Panc1 (cell line): ENCODE measurements around the gene POU2F2. TPM values are rescaled to one million over a fixed set of nuclear protein-coding genes. Genes with fewer than 3 reads are reported as not detected.

Experiments
- ATAC-seq: fragments of 200-7000 bp; cut with Tn5 transposase; 2 replicates; pipeline ENCODE4 v1.9.1; 2020; ENCODE audit warnings: mild to moderate bottlenecking, moderate library complexity
- BruUV-seq: library from RNA; stranded (reverse); fragments of 400-500 nt; replicated peaks from 2 replicates; lab custom pipeline; 2021; lab: Mats Ljungman, UMichigan
- CTCF ChIA-PET: fragments of 300-600 bp; sonication (Branson Sonifier 250); formaldehyde crosslinking; loops from one replicate; lab custom pipeline; 2022; ENCODE audit warnings: antibody characterized with exemption; lab: Charles Lee
- POLR2A ChIA-PET: fragments of 300-600 bp; sonication (Branson Sonifier 250); formaldehyde crosslinking; loops from one replicate; lab custom pipeline; 2022; ENCODE audit warnings: antibody characterized with exemption; lab: Charles Lee
- DNase-seq: peaks from one replicate; pipeline ENCODE4 v3.0.0-alpha.2; 2010; ENCODE audit warnings: low read depth, low spot score
- H3K27ac ChIP-seq: 2 replicates; pipeline ENCODE4 v1.5.1; 2011; ENCODE audit warnings: mild to moderate bottlenecking, low read length, inconsistent platforms
- H3K27me3 ChIP-seq: fragments of 200-500 bp; sonication (Bioruptor generic); 2 replicates; pipeline ENCODE4 v1.6.0; 2014; ENCODE audit warnings: low read length, inconsistent platforms; ENCODE audit not compliant: control insufficient read depth, insufficient read depth
- H3K36me3 ChIP-seq: fragments of 200-500 bp; sonication (Bioruptor generic); 2 replicates; pipeline ENCODE4 v1.5.1; 2014; ENCODE audit warnings: inconsistent platforms, mild to moderate bottlenecking, low read length, moderate library complexity; ENCODE audit not compliant: control insufficient read depth, insufficient read depth
- H3K4me1 ChIP-seq: 2 replicates; pipeline ENCODE4 v1.5.1; 2011; ENCODE audit warnings: inconsistent platforms, mild to moderate bottlenecking, low read length, moderate library complexity; ENCODE audit not compliant: control insufficient read depth, insufficient read depth
- H3K4me3 ChIP-seq, 2 experiments: 2 replicates each; pipeline ENCODE4 v1.5.1; 2011 to 2012; ENCODE audit warnings: low read depth in 2 of 2, low read length in 2 of 2, mild to moderate bottlenecking in 2 of 2, inconsistent platforms in 1 of 2, moderate library complexity in 1 of 2
- H3K9me3 ChIP-seq: fragments of 200-500 bp; sonication (Bioruptor generic); 2 replicates; pipeline ENCODE4 v1.5.1; 2014; ENCODE audit warnings: low read depth, mild to moderate bottlenecking, inconsistent platforms, low read length, moderate library complexity; ENCODE audit not compliant: control insufficient read depth, insufficient read depth
- POLR2AphosphoS5 ChIP-seq: IDR thresholded peaks from 2 replicates; pipeline ENCODE4 v1.6.1; 2012; ENCODE audit warnings: mild to moderate bottlenecking, low read depth, low read length, moderate library complexity
- SIN3A ChIP-seq: IDR thresholded peaks from 2 replicates; pipeline ENCODE4 v1.6.1; 2012; ENCODE audit warnings: low read depth, mild to moderate bottlenecking, low read length, moderate library complexity, borderline replicate concordance; ENCODE audit not compliant: insufficient read depth
- TCF7L2 ChIP-seq: IDR thresholded peaks from 2 replicates; pipeline ENCODE4 v1.6.1; 2011; ENCODE audit warnings: mild to moderate bottlenecking, low read depth, low read length, inconsistent platforms
- in situ Hi-C: cut with HindIII; loops from 2 replicates; pipeline ENCODE4 v1.10.0; 2016; ENCODE audit warnings: low sequenced_read_pairs, low pct_unique_long_range_greater_than_20kb
- intact Hi-C: fragments of 100-400 bp; cut with micrococcal nuclease; formaldehyde crosslinking; loops from one replicate; pipeline ENCODE4 v1.10.0; 2022; ENCODE audit not compliant: unreplicated experiment
- total RNA-seq: library from RNA; stranded (reverse); gene quantifications from one replicate; pipeline ENCODE4 v1.2.1, GENCODE V29; 2021; ENCODE audit not compliant: unreplicated experiment
- TF ChIP-seq, protein P1 (sequence below): fragments of 450-650 bp; IDR thresholded peaks from 2 replicates; pipeline ENCODE4 v1.5.1; 2017; ENCODE audit warnings: mild to moderate bottlenecking
- TF ChIP-seq, protein P2 (sequence below), 2 experiments: IDR thresholded peaks; 2 replicates each; pipeline ENCODE4 v1.6.1; 2011 to 2012; ENCODE audit warnings: low read depth in 2 of 2, control low read depth in 1 of 2, low read length in 1 of 2, mild to moderate bottlenecking in 1 of 2, moderate library complexity in 1 of 2; ENCODE audit not compliant: insufficient read depth in 1 of 2

POU2F2 gene
- total RNA-seq, 1 experiment from 2014 or later = 0.10 TPM

GRCh38 chr19:42178791-42179674 is 46.8 kb upstream of the POU2F2 start:
- no TSS peak for BruUV-seq
- intact Hi-C loops = no loop called here
- POLR2A ChIA-PET = no interaction called here
- Histone ChIP-seq H3K27me3 (peaks cover 15% of the 10 kb centered on the region), H3K4me1 (no peaks in the 10 kb centered on the region), H3K27ac (no peak overlapping the region), H3K4me3 (no peak overlapping the region), H3K9me3 (no peaks in the 10 kb centered on the region), H3K36me3 (no peaks in the 10 kb centered on the region)
- ATAC-seq (no peak), DNase-seq (no peak)
- CTCF ChIA-PET = no interaction called here
- in situ Hi-C loops = no loop called here
- TF ChIP-seq TCF7L2 = no peak
- TF ChIP-seq, protein P1, sequence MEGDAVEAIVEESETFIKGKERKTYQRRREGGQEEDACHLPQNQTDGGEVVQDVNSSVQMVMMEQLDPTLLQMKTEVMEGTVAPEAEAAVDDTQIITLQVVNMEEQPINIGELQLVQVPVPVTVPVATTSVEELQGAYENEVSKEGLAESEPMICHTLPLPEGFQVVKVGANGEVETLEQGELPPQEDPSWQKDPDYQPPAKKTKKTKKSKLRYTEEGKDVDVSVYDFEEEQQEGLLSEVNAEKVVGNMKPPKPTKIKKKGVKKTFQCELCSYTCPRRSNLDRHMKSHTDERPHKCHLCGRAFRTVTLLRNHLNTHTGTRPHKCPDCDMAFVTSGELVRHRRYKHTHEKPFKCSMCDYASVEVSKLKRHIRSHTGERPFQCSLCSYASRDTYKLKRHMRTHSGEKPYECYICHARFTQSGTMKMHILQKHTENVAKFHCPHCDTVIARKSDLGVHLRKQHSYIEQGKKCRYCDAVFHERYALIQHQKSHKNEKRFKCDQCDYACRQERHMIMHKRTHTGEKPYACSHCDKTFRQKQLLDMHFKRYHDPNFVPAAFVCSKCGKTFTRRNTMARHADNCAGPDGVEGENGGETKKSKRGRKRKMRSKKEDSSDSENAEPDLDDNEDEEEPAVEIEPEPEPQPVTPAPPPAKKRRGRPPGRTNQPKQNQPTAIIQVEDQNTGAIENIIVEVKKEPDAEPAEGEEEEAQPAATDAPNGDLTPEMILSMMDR = peak; percentile 48

DNA sequence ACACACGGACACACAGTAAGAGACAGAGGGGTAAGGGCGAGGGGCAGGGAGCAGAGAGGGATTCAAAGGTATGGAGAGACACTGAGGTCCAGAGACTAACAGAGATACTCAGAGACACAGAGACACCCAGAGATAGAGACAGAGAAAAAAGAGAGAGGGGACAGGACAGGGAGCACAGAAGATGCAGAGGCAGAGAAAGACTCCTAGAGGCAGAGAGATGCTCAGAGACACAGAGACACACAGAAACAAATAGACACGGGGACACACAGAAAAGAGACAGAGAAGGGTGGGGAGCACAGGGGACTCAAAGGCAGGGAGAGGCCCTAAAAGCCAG is 45.4 kb upstream of the POU2F2 start:
- DNase-seq (no peak), ATAC-seq (no peak)
- no peak for TF ChIP-seq SIN3A
- no peak overlapping the region for H3K27ac ChIP-seq
- no peaks in the 10 kb centered on the region for H3K36me3 ChIP-seq
- no peaks in the 10 kb centered on the region for H3K4me1 ChIP-seq
- H3K9me3 ChIP-seq = no peaks in the 10 kb centered on the region
- no peak overlapping the region for H3K4me3 ChIP-seq
- intact Hi-C loops (no loop called here), in situ Hi-C loops (no loop called here)
- peaks cover 15% of the 10 kb centered on the region for H3K27me3 ChIP-seq
- ChIA-PET CTCF (no interaction called here), POLR2A (no interaction called here)
- BruUV-seq = no TSS peak

- peak; percentile 93 for ATAC-seq
- ChIA-PET POLR2A (interaction anchor here (0.6 kb wide), 1 partner anchor 76 kb away, joined by 4 read pairs; no protein-coding TSS in a partner anchor), CTCF (interaction anchor here (0.6 to 0.8 kb wide), 3 partner anchors 33 to 88 kb away, joined by 3 to 13 read pairs (median 3); partner anchors contain the start of gene POU2F2)
- in situ Hi-C loops = no loop called here
- intact Hi-C loops = no loop called here
- TF ChIP-seq SIN3A = no peak
- TF ChIP-seq, protein P2, sequence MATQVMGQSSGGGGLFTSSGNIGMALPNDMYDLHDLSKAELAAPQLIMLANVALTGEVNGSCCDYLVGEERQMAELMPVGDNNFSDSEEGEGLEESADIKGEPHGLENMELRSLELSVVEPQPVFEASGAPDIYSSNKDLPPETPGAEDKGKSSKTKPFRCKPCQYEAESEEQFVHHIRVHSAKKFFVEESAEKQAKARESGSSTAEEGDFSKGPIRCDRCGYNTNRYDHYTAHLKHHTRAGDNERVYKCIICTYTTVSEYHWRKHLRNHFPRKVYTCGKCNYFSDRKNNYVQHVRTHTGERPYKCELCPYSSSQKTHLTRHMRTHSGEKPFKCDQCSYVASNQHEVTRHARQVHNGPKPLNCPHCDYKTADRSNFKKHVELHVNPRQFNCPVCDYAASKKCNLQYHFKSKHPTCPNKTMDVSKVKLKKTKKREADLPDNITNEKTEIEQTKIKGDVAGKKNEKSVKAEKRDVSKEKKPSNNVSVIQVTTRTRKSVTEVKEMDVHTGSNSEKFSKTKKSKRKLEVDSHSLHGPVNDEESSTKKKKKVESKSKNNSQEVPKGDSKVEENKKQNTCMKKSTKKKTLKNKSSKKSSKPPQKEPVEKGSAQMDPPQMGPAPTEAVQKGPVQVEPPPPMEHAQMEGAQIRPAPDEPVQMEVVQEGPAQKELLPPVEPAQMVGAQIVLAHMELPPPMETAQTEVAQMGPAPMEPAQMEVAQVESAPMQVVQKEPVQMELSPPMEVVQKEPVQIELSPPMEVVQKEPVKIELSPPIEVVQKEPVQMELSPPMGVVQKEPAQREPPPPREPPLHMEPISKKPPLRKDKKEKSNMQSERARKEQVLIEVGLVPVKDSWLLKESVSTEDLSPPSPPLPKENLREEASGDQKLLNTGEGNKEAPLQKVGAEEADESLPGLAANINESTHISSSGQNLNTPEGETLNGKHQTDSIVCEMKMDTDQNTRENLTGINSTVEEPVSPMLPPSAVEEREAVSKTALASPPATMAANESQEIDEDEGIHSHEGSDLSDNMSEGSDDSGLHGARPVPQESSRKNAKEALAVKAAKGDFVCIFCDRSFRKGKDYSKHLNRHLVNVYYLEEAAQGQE (IDR thresholded peaks at IDR 0.05; ENCODE audit: insufficient read depth in 1 of 2, low read depth in 2 of 2, low read length in 1 of 2) = no peak
- no peak for TF ChIP-seq POLR2AphosphoS5
- no peak for TF ChIP-seq TCF7L2
- TF ChIP-seq, protein P1 = no peak; the same call in 1 of the 2 replicates
- Histone ChIP-seq H3K4me3 (peak overlapping the region; percentile 43 to 45; a peak in 3 of 4 replicates), H3K36me3 (no peaks in the 10 kb centered on the region), H3K9me3 (no peaks in the 10 kb centered on the region), H3K27ac (no peak overlapping the region), H3K4me1 (no peaks in the 10 kb centered on the region), H3K27me3 (peaks cover 15% of the 10 kb centered on the region)
- DNase-seq = no peak
- BruUV-seq = no TSS peak
Measured at GRCh38 chr19:42176990-42177685, 44.9 kb upstream of the POU2F2 start.
